GM21576 (cell line): ENCODE data around the gene FBXL13.
A peak's percentile ranks its signal among the peaks of the same experiment; 100 is the strongest.
"Not testable (repeated sequence)": the region's sequence is repeated elsewhere in the genome, so short reads cannot be mapped to it uniquely, and the experiment has no call there.

Experiments
- ATAC-seq: cut with Tn5 transposase; IDR thresholded peaks from one replicate; pipeline ENCODE4 v1.9.1; 2021; ENCODE audit warnings: mild to moderate bottlenecking, moderate library complexity; ENCODE audit not compliant: unreplicated experiment

Gene FBXL13

DNA sequence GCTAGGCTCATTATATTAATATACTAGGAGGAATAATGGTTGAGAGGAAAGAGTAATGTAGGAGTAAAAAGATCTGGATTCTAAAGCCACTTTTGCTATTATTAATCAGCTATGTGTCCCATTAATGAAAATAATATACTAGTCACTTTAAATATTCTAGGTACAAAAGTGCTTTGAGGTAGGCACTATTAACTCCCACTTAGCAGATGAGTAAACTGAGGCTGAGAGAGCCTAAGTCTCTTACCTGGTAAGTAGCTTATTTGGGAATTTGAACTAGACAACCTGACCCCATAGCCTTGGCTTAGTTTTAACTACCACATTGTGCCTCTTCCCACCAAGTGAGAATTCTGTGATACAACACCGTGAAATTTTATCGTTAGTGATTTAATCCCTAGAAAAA is 6.3 kb upstream of the FBXL13 start:
- ATAC-seq = no peak

DNA sequence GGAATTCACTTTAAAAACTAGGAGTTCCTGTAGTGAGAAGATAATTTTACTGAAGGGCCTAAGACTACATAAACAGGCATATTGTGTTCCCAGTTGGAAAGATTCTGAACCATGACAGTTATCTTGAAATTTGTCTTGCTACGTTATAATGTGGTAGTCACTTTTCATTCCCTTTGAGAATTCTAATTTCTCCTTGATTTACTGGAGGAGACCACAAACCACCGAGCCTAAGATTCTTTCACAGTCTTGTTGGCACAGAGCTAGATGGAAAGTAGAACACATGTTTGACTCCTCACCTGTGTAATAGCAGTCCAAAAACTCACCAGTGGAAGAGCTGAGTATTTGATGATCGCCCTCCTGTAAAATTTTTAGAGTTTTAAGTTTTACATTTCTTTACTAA is 5.2 kb upstream of the FBXL13 start:
- no peak for ATAC-seq

DNA sequence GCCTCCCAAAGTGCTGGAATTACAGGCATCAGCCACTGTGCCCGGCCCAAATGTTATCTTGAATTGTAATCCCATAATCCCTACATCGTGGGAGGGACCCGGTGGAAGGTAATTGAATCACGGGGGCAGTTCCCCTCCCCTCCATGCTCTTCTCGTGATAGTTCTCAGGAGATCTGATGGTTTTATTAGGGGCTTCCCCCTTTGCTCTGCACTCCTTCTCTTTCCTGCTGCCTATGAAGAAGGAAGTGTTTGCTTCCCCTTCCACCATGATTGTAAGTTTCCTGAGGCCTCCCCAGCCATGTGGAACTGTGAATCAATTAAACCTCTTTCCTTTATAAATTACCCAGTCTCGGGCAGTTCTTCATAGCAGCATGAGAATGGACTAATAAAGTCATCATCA is 3.6 kb upstream of the FBXL13 start:
- ATAC-seq = not testable (repeated sequence)

DNA sequence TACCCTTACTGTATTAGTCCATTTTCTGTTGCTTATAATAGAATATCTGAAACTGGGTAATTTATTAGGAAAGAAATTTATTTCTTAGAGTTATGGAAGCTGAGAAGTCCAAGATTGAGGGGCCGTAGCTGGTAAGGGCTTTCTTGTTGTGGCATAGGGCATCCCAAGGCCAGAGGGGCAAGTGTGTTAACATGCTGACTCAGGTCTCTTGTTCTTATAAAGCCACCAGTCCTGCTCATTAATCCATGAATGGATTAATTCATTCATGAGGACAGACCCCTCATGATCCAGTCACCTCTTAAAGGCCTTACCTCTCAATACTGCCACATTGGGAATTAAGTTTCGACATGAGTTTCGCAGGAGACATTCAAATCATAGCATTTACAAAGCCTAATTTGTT is 2.7 kb upstream of the FBXL13 start:
- no peak for ATAC-seq

DNA sequence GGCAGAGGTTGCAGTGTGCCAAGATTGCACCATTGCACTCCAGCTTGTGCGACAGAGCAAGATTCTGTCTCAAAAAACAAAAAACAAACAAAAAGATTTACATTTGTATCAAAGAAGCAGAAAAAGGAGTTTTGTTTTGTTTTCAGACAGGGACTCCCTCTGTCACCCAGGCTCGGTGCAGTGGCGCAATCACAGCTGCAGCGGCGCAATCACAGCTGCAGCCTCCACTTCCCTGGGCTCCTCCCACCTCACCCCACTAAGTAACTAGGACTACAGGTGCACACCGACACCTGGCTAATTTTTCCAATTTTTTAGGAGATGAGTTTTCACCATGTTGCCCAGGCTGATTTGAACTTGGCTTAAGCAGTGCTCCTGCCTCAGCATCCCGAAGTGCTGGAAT is 2.2 kb upstream of the FBXL13 start:
- no peak for ATAC-seq

DNA sequence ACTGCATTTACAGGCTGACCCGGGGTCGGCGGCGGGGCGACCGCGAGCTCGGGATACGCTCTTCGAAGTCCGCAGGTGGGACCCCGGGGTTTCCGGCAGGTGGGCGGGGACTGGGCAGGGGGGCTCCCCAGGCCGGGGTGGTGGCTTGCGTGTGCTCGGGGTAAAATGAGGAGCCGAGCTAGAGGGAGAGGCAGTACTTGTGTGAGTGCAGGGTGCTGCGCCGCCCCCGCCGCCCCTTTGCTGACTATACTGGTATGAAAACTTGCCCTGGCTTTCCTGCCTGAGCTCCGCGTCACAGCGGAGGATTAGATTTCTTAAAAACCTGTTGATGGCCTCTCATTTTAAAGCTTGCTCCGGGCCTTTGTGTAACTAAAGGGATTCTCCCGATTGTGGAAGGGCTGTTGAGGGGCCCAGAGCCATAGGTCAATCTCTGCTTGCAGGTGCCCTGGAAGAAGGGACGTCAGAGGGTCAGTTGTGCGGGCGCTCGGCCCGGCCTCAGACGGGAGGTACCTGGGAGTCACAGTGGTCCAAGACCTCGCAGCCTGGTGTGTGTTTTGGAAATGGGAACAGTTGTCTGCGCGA is 832 bp upstream of the FBXL13 start:
- peak; percentile 49 for ATAC-seq

DNA sequence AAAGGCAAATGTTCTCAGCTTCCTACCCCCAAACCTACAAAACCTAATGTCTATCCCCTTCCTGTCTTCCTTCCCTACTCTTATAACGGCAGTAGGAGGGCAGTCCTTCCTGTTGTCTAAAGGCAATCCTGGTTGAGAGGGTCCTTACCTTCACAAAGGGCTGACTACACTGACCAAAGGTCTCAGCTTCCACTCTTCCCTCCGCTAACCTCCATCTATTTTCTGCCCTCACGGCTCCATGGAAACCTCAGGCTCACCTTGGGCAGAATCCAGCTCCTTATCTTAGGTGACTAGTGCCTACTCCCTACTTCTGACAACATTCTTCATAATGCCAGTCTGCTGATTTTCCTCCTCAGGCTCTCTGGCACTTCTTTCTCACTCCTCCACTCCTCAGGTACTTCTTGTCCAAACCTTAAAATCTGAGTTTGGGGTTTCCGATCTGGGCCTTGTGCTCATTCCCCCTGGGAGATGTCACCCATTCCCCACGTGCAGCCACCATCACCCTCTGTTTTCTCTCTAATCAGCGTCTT is 542 bp downstream of the FBXL13 start:
- ATAC-seq = no peak

DNA sequence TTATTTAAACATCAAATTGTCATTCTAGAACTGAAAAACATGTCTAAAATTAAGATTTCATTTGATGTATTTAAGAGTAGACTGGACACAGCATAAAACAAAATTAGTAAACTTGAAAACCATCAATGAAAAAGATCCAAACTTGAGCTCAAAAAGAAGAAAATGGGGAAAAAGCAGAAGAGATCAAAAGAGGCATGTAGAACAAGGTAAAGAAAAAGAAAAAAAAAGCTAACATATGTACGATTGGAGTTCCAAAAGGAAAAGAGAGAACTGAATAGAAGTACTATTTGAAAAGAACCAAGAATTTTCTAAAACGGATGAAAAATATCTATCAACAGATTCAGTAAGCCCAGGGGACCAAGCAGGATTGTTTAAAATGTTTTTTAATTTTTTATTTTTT is 3.6 kb downstream of the FBXL13 start:
- ATAC-seq = no peak

DNA sequence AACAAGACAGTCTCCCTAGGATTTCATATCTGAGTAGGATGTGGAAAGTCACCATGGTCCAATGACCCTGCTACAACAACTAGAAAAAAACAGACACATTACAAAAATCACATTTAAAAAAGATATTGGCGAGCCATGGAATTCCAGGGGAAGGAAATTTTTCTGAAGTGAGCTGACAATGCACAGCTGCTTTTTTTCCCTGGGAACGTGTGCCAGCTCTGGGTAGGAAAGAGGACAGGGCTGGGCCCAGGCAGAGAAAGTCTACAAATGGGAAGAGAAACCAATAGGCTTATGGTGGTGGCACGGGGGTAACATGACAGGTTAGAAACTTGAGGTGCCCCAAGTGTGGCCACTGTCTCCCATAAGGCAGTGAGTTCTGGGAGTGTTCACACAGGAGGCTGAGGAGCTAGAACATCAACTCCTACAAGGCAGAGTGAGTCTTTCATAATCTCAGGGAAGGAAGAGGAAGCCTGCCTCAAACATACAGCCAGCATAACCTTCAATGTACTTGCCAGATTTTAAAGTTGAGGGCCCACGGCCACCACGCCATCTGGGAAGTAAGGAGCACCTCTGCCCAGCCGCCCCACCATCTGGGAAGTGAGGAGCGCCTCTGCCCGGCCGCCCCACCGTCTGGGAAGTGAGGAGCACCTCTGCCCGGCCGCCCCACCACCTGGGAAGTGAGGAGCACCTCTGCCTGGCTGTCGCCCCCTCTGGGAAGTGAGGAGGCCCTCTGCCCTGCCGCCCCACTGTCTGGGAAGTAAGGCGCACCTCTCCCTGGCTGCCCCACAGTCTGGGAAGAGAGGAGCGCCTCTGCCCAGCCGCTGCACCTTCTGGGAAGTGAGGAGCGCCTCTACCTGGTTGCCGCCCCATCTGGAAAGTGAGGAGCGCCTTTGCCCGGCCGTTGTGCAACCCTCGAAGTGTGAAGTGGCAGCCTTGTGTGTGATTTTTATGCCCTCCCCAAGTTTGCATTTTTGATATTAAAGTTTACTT is 5.9 kb downstream of the FBXL13 start:
- ATAC-seq = no peak

DNA sequence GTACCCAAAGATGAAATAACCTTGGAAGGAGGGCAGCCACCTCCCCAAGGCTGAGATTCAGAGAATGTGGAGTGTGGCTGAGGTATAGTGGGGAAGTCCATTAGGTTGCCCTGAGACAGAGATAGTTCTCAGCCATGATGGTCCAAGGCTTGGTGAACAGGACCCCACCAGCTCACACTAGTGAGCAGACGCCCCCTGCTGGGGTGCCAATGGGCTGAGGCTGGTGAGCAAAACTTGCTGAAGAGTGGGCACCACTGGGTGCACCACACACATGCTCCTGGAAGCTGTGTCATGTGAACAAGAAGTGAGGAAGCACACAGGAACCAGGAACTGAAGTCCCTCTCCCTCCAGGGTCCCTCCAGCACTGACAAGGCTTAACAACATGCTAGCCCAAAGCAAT is 8.9 kb downstream of the FBXL13 start:
- no peak for ATAC-seq

DNA sequence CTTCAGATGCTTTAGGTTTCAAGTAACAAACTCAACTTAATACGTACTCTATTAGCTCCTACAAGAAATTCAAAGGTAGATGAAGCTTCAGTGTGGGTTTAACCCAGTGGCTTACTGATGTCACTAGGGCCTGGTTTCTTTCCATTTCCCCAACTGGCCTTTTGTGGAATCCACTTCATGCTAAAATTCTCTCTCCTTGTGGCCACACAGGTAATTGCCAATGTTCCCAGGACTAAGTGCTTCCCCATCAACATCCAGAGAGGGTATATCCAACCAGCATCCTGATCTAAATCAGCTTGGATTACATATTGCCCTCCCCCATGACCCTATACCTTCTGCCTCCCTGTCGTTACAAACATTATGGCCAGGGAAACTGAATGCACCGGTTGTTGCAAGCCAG is 10.7 kb downstream of the FBXL13 start:
- no peak for ATAC-seq

DNA sequence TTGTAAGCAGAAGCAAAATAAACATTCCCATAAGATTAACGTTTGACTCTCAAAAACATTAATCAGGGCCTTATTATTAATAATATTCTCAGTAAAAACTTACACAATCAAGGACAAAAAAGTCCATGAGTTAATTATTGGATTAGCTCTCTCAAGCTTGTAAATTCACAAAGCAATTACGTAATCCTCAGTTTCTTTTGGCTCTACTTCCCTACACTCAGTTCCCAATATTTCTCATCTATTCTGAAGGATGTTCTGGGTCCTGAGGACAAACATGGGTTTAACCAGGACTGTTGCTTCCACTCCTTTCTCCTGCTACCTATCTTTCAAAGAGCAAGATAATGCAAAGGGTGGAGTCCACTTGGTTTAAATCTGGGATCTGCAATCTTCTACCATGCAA is 15.1 kb downstream of the FBXL13 start:
- ATAC-seq = no peak

DNA sequence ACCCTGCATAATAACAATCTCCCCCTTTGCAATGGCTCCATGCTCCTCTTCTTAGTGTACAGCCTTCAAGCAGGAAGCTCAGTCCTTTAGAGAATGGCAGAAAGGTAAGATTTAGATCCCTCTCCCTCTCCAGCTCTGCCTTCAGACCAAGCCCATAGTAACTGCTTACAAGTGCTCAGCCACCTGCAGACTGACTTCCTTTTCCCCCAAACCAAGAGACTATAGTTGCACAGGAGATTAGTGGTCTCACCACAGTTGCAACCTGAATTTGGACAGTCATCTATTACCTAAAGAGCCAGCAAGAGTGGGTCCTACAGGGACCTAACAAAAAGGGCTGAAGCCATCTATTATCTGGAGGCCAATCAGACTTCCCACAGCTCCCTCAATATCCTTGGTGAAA is 16.5 kb downstream of the FBXL13 start:
- ATAC-seq = no peak

DNA sequence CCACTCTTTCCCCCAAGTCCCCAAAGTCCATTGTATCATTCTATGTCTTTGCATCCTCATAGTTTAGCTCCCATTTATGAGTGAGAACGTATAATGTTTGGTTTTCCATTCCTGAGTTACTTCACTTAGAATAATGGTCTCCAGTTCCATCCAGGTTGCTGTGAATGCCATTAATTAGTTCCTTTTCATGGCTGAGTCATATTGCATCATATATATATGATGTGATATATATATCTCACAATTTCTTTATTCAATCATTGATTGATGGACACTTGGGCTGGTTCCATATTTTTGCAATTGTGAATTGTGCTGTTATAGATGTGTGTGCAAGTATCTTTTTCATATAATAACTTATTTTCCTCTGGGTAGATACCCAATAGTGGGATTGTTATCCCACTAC is 18.6 kb downstream of the FBXL13 start:
- not testable (repeated sequence) for ATAC-seq

DNA sequence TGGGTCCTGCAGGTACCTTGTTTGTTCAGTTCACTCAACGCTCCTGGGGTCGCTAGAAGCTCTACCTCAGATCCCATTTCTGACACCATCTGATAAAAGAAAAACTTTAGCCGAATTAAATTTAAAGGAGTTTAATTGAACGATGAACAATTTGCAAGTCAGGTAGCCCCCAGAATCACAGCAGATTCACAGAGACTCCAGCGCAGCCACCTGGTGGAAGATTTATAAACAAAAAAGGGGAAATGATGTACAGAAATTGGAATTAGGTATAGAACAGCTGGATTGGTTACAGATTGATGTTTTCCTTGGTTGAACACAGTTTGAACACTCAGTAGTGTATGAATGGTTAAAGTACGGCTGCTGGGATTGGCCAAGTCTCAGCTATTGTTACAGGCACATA is 23.1 kb downstream of the FBXL13 start:
- ATAC-seq = no peak

DNA sequence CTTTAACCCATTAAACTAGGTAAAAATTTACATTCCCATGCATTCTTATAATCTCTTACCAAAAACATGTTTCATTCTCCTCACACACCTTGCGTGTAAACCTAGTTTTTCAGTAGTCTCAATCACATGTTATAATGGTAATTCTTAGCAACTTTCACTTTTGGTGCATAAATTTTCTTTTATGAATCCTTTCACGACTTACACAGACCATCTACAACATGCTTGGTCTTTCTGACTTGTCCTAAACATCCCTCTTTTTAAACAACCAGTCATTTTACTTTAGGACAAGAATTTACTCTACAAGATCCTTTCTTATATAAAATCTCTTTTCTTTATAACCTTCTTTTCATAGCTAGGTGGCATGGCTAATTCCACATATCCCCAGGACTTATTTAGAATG is 25.8 kb downstream of the FBXL13 start:
- ATAC-seq = no peak

DNA sequence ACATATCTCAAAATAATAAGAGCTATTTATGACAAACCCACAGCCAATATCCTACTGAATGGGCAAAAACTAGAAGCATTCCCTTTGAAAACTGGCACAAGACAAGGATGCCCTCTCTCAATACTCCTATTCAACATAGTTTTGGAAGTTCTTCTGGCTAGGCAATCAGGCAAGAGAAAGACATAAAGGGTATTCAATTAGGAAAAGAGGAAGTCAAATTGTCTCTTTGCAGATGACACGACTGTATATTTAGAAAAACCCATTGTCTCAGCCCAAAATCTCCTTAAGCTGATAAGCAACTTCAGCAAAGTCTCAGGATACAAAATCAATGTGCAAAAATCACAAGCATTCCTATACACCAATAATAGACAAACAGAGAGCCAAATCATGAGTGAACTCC is 32.8 kb downstream of the FBXL13 start:
- not testable (repeated sequence) for ATAC-seq

DNA sequence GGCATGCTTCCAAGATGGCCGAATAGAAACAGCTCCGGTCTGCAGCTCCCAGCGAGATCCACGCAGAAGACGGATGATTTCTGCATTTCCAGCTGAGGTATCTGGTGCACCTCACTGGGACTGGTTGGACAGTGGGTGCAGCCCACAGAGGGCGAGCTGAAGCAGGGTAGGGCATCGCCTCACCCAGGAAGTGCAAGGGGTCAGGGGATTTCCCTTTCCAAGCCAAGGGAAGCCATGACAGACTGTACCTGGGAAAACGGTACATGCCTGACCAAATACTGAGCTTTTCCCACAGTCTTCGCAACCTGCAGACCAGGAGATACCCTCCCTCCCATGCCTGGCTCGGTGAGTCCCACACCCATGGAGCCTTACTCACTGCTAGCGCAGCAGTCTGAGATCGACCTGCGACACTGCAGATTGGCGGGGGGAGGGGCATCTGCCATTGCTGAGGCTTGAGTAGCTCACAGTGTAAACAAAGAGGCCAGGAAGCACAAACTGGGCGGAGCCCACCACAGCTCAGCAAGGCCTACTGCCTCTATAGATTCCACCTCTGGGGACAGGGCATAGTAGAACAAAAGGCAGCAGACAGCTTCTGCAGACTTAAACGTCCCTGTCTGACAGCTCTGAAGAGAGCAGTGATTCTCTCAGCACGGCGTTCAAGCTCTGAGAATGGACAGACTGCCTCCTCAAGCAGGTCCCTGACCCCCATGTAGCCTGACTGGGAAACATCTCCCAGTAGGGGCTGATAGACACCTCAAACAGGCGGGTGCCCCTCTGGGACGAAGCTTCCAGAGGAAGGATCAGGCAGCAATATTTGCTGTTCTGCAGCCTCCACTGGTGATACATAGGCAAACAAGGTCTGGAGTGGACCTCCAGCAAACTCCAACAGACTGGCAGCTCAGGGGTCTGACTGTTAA is 36.5 kb downstream of the FBXL13 start:
- not testable (repeated sequence) for ATAC-seq

DNA sequence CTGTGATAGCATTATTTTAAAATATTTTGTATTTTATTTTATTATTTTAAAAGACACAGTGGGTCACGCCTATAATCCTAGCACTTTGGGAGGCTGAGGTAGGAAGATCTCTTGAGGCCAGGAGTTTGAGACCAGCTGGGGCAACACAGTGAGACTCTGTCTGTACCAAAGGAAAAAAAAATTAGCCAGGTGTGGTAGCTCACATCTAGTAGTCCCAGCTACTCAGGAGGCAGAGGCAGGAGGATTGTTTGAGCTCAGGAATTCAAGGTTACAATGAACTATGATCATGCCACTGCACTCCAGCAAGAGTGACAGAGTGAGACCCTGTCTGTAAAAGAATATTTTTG is 37.1 kb downstream of the FBXL13 start:
- ATAC-seq = no peak

DNA sequence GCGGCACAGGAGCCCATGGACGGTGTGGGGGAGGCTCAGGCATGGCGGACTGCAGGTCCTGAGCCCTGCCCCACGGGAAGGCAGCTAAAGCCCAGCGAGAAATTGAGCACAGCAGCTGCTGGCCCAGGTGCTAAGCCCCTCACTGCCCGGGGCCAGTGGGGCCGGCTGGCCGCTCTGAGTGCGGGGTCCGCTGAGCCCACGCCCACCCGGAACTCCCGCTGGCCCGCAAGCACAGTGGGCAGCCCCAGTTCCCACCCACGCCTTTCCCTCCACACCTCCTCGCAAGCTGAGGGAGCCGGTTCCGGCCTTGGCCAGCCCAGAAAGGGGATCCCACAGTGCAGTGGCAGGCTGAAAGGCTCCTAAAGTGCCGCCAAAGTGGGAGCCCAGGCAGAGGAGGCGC is 40.3 kb downstream of the FBXL13 start:
- ATAC-seq = not testable (repeated sequence)

DNA sequence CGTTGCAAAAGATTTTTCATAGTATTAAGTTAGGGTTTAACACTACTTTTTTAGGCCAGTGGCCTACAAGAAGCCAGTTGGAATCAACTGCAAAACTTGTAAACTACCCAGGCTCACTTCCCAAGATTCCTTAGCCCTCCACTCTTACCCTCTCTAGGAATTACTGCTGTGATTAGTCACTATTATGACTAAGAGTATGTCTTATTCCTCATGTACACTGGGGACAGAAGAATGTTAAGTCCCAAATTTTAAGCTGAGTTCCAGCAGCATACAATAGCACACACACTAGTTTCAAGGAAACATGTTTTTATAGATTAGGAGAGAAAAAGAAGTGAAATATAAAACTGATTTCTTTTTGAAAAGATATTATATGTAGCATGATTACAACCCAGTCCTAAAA is 42.8 kb downstream of the FBXL13 start:
- no peak for ATAC-seq
